A549 treated with AZD2906 at 1 μM for 4 hours (cell line): Measurements from ENCODE around the gene CD4. TPM values are rescaled to one million over a fixed set of nuclear protein-coding genes. Genes with fewer than 3 reads are reported as not detected.

Experiments used
- total RNA-seq: library from RNA; stranded (reverse); fragments of 200-300 nt; extraction: Qiagen RNA extraction; gene quantifications from 5 replicates; pipeline ENCODE4 v1.2.3, GENCODE V29; 2022

The CD4 gene
- total RNA-seq, result 0.01 to 0.06 TPM in 2 of 5 replicates, not detected in the others

GRCh38 chr12:6788972-6789924, at the start of gene CD4:
Gene CD4, plus strand, starts transcription at chr12:6789528. Its CDS starts 10,611 bp downstream, at chr12:6800139.

GRCh38 chr12:6752921-6753771, 36.2 kb upstream of the CD4 start, which contains the start of gene MLF2:
Gene MLF2, minus strand, starts transcription at chr12:6753141. Its CDS starts 807 bp downstream, at chr12:6752334.

GRCh38 chr12:6765634-6766581, 23.4 kb upstream of the CD4 start, which contains the start of gene PTMS:
Gene PTMS, plus strand, starts transcription at chr12:6766363. Its CDS starts 343 bp downstream, at chr12:6766706.

GRCh38 chr12:6772331-6772695, 17.0 kb upstream of the CD4 start, which contains the start of gene LAG3:
Gene LAG3, plus strand, starts transcription at chr12:6772520. Its CDS starts 333 bp downstream, at chr12:6772853.

GRCh38 chr12:6821591-6822425, 32.5 kb downstream of the CD4 start, which contains the start of gene GPR162:
Gene GPR162, plus strand, starts transcription at chr12:6821821. Its CDS starts 2,078 bp downstream, at chr12:6823899.

GRCh38 chr12:6827982-6828780, 38.9 kb downstream of the CD4 start, which contains the start of gene P3H3:
Gene P3H3, plus strand, starts transcription at chr12:6828407. Its CDS starts 34 bp downstream, at chr12:6828441.

GRCh38 chr12:6840761-6841515, 51.6 kb downstream of the CD4 start, which contains the start of gene GNB3:
Gene GNB3, plus strand, starts transcription at chr12:6840925. Its CDS starts 363 bp downstream, at chr12:6841288.

GRCh38 chr12:6851153-6851920, 62.0 kb downstream of the CD4 start, which contains the start of gene CDCA3:
Gene CDCA3, minus strand, starts transcription at chr12:6851286. Its CDS starts 334 bp downstream, at chr12:6850952.

GRCh38 chr12:6851921-6852650, 62.8 kb downstream of the CD4 start, which contains the start of gene USP5:
Gene USP5, plus strand, starts transcription at chr12:6852150. Its CDS starts 30 bp downstream, at chr12:6852180.

GRCh38 chr12:6867413-6868210, 78.3 kb downstream of the CD4 start, which contains the start of gene TPI1:
Gene TPI1, plus strand, starts transcription at chr12:6867531. Its CDS starts 36 bp downstream, at chr12:6867567.

Other genes with a start within 250 kb of the CD4 start
- 1.5 to 2.3 TPM (median 1.6 TPM) in 5 replicates for gene IFFO1, start 233.5 kb upstream of the CD4 start, total RNA-seq
- 86.7 to 99.6 TPM (median 96.7 TPM) in 5 replicates for gene NOP2, start 221.2 kb upstream of the CD4 start, total RNA-seq
- gene CHD4, start 182.1 kb upstream of the CD4 start, total RNA-seq, result 52.7 to 76.9 TPM (median 54.3 TPM) in 5 replicates
- gene LPAR5, start 153.6 kb upstream of the CD4 start, total RNA-seq, result 0.53 to 0.92 TPM (median 0.65 TPM) in 5 replicates
- gene ACRBP, start 142.1 kb upstream of the CD4 start, total RNA-seq, result 0.13 to 0.28 TPM (median 0.17 TPM) in 3 of 5 replicates, not detected in the others
- gene ING4, start 126.4 kb upstream of the CD4 start, total RNA-seq, result 12.0 to 17.7 TPM (median 14.7 TPM) in 5 replicates
- 50.4 to 60.8 TPM (median 56.9 TPM) in 5 replicates for gene ZNF384, start 100.2 kb upstream of the CD4 start, total RNA-seq
- gene PIANP, start 88.7 kb upstream of the CD4 start, total RNA-seq, result 0.75 to 1.00 TPM (median 0.92 TPM) in 5 replicates
- 50.2 to 55.9 TPM (median 55.2 TPM) in 5 replicates for gene COPS7A, start 65.5 kb upstream of the CD4 start, total RNA-seq
- gene MLF2, start 36.4 kb upstream of the CD4 start, total RNA-seq, result 268 to 304 TPM (median 292 TPM) in 5 replicates
- 589 to 916 TPM (median 868 TPM) in 5 replicates for gene PTMS, start 23.2 kb upstream of the CD4 start, total RNA-seq
- gene LAG3, start 17.0 kb upstream of the CD4 start, total RNA-seq, result 0.83 to 1.6 TPM (median 1.4 TPM) in 5 replicates
- gene GPR162, start 32.3 kb downstream of the CD4 start, total RNA-seq, result 0.26 to 0.41 TPM (median 0.33 TPM) in 5 replicates
- 22.2 to 28.3 TPM (median 26.4 TPM) in 5 replicates for gene P3H3, start 38.9 kb downstream of the CD4 start, total RNA-seq
- 0.92 to 2.1 TPM (median 1.4 TPM) in 5 replicates for gene GNB3, start 51.4 kb downstream of the CD4 start, total RNA-seq
- gene CDCA3, start 61.8 kb downstream of the CD4 start, total RNA-seq, result 72.8 to 80.0 TPM (median 76.6 TPM) in 5 replicates
- 71.9 to 93.6 TPM (median 77.7 TPM) in 5 replicates for gene USP5, start 62.6 kb downstream of the CD4 start, total RNA-seq
- 1,494 to 1,665 TPM (median 1,624 TPM) in 5 replicates for gene TPI1, start 78.0 kb downstream of the CD4 start, total RNA-seq
- gene SPSB2, start 83.8 kb downstream of the CD4 start, total RNA-seq, result 24.5 to 34.1 TPM (median 33.9 TPM) in 5 replicates
- 15.6 to 19.4 TPM (median 16.9 TPM) in 5 replicates for gene LRRC23, start 115.3 kb downstream of the CD4 start, total RNA-seq
- 29.0 to 33.1 TPM (median 32.0 TPM) in 5 replicates for gene ENO2, start 125.1 kb downstream of the CD4 start, total RNA-seq
- gene ATN1, start 138.4 kb downstream of the CD4 start, total RNA-seq, result 50.9 to 76.0 TPM (median 73.6 TPM) in 5 replicates
- not detected in 5 replicates for gene RNU7-1, start 154.3 kb downstream of the CD4 start, total RNA-seq
- 261 to 320 TPM (median 303 TPM) in 5 replicates for gene C12orf57, start 154.5 kb downstream of the CD4 start, total RNA-seq
- 9.1 to 13.5 TPM (median 10.5 TPM) in 5 replicates for gene PTPN6, start 161.8 kb downstream of the CD4 start, total RNA-seq
- 316 to 337 TPM (median 328 TPM) in 5 replicates for gene PHB2, start 181.1 kb downstream of the CD4 start, total RNA-seq
- 54.5 to 63.2 TPM (median 59.6 TPM) in 5 replicates for gene EMG1, start 181.4 kb downstream of the CD4 start, total RNA-seq
- gene LPCAT3, start 228.9 kb downstream of the CD4 start, total RNA-seq, result 26.7 to 30.7 TPM (median 29.8 TPM) in 5 replicates